MCF 10A (cell line): Measurements from ENCODE around the gene ADAM30. TPM values are rescaled to one million over a fixed set of nuclear protein-coding genes. Genes with fewer than 3 reads are reported as not detected.
"Not testable (repeated sequence)": the region's sequence is repeated elsewhere in the genome, so short reads cannot be mapped to it uniquely, and the experiment has no call there.

Experiments used
- BruUV-seq: library from RNA; stranded (reverse); fragments of 400-500 nt; replicated peaks from 2 replicates; lab custom pipeline; 2021; lab: Mats Ljungman, UMichigan
- CTCF ChIA-PET: fragments of 300-600 bp; sonication (Branson Sonifier 250); formaldehyde crosslinking; extraction: SDS; loops from one replicate; lab custom pipeline; 2021; ENCODE audit warnings: antibody characterized with exemption, inconsistent platforms; lab: Yijun Ruan, JAX
- POLR2A ChIA-PET: fragments of 300-600, 350-650 bp; sonication (Branson Sonifier 250); formaldehyde crosslinking; extraction: SDS; loops from one replicate; lab custom pipeline; 2020; ENCODE audit warnings: antibody characterized with exemption, inconsistent platforms; lab: Yijun Ruan, JAX
- DNase-seq: peaks from one replicate; pipeline ENCODE4 v3.0.0-alpha.2; 2018; ENCODE audit not compliant: unreplicated experiment
- H3K27ac Mint-ChIP-seq: one replicate; pipeline ENCODE4 v1.8.0; 2022; ENCODE audit warnings: mild to moderate bottlenecking, low read depth, mixed read lengths; ENCODE audit not compliant: unreplicated experiment
- H3K27me3 Mint-ChIP-seq: one replicate; pipeline ENCODE4 v1.8.0; 2022; ENCODE audit warnings: mixed read lengths; ENCODE audit not compliant: insufficient read depth, unreplicated experiment
- H3K36me3 Mint-ChIP-seq: one replicate; pipeline ENCODE4 v1.8.0; 2022; ENCODE audit warnings: mild to moderate bottlenecking, moderate library complexity, mixed read lengths; ENCODE audit not compliant: insufficient read depth, unreplicated experiment
- H3K4me1 Mint-ChIP-seq: one replicate; pipeline ENCODE4 v1.8.0; 2022; ENCODE audit warnings: mixed read lengths; ENCODE audit not compliant: insufficient read depth, unreplicated experiment
- H3K4me3 Mint-ChIP-seq: one replicate; pipeline ENCODE4 v1.8.0; 2022; ENCODE audit warnings: mild to moderate bottlenecking, moderate library complexity, mixed read lengths; ENCODE audit not compliant: unreplicated experiment
- H3K9me3 Mint-ChIP-seq: one replicate; pipeline ENCODE4 v1.8.0; 2022; ENCODE audit warnings: mixed read lengths; ENCODE audit not compliant: unreplicated experiment
- CTCF ChIP-seq: fragments of 200-600 bp; IDR thresholded peaks from one replicate; pipeline ENCODE4 v1.8.0; 2022; ENCODE audit warnings: antibody characterized with exemption, mild to moderate bottlenecking; ENCODE audit not compliant: unreplicated experiment
- intact Hi-C: fragments of 100-400 bp; cut with micrococcal nuclease; formaldehyde crosslinking; loops from 2 replicates; pipeline ENCODE4 v1.14.1; 2022
- total RNA-seq: library from RNA; stranded (reverse); gene quantifications from 2 replicates; pipeline ENCODE4 v1.2.3, GENCODE V29; 2022

Gene ADAM30
- total RNA-seq, 1 experiment from 2014 or later = not detected

GRCh38 chr1:119858126-119858525 is 38.2 kb downstream of the ADAM30 start:
- no TSS peak for BruUV-seq
- H3K27ac Mint-ChIP-seq = no peak overlapping the region
- TF ChIP-seq CTCF = no peak
- H3K36me3 Mint-ChIP-seq = no peaks in the 10 kb centered on the region
- no peaks in the 10 kb centered on the region for H3K9me3 Mint-ChIP-seq
- ChIA-PET CTCF (no interaction called here), POLR2A (no interaction called here)
- intact Hi-C loops = no loop called here
- no peak for DNase-seq
- H3K4me1 Mint-ChIP-seq = no peaks in the 10 kb centered on the region
- H3K27me3 Mint-ChIP-seq = peaks cover 10% of the 10 kb centered on the region
- H3K4me3 Mint-ChIP-seq = no peak overlapping the region

GRCh38 chr1:119853155-119853554 is 43.2 kb downstream of the ADAM30 start:
- H3K9me3 Mint-ChIP-seq = no peaks in the 10 kb centered on the region
- intact Hi-C loops = no loop called here
- DNase-seq = no peak
- no peaks in the 10 kb centered on the region for H3K27me3 Mint-ChIP-seq
- no peaks in the 10 kb centered on the region for H3K4me1 Mint-ChIP-seq
- no peak for TF ChIP-seq CTCF
- POLR2A ChIA-PET = no interaction called here
- no TSS peak for BruUV-seq
- H3K36me3 Mint-ChIP-seq = no peaks in the 10 kb centered on the region
- H3K27ac Mint-ChIP-seq = no peak overlapping the region
- CTCF ChIA-PET = no interaction called here
- no peak overlapping the region for H3K4me3 Mint-ChIP-seq

- POLR2A ChIA-PET, H3K4me3 Mint-ChIP-seq, H3K36me3 Mint-ChIP-seq, DNase-seq, BruUV-seq, H3K9me3 Mint-ChIP-seq, H3K27ac Mint-ChIP-seq, intact Hi-C loops, H3K4me1 Mint-ChIP-seq: not testable (repeated sequence)
- CTCF ChIA-PET = interaction anchor here (0.6 to 1.2 kb wide), 4 partner anchors 23 to 35 kb away, joined by 3 to 4 read pairs (median 4); no protein-coding TSS in a partner anchor
- peaks cover 36% of the 10 kb centered on the region for H3K27me3 Mint-ChIP-seq
Observed at GRCh38 chr1:119844206-119844605, 52.1 kb downstream of the ADAM30 start.

Other genes with a start within 250 kb of the ADAM30 start
- gene ZNF697, start 248.2 kb downstream of the ADAM30 start, total RNA-seq = 12.2 and 13.2 TPM in 2 replicates
- gene PHGDH, start 184.6 kb downstream of the ADAM30 start, total RNA-seq = 165 and 198 TPM in 2 replicates
- not detected in 2 replicates for gene HMGCS2, start 127.6 kb downstream of the ADAM30 start, total RNA-seq
- gene REG4, start 85.1 kb downstream of the ADAM30 start, total RNA-seq = not detected in 2 replicates
- gene NOTCH2, start 173.1 kb upstream of the ADAM30 start, total RNA-seq = 122 and 128 TPM in 2 replicates